Uterus (tissue), 4 donors: ENCODE results near the gene ZNF710. TPM values are rescaled to one million over a fixed set of nuclear protein-coding genes. Genes with fewer than 3 reads are reported as not detected.

Experiments used
- DNase-seq, 2 donors: peaks; one replicate each; pipeline ENCODE4 v3.0.0-alpha.2; 2019 to 2020
- H3K27ac ChIP-seq, 2 donors: fragments of 200-600 bp; sonication (generic); 1 replicate in 1 of 2; 2 replicates in 1 of 2; pipeline ENCODE4 v1.5.1; 2016 to 2018
- H3K27me3 ChIP-seq, 2 donors: fragments of 200-600 bp; sonication (generic); one replicate each; pipeline ENCODE4 v1.5.1; 2018 to 2019; ENCODE audit warnings: control low read depth in 1 of 2
- H3K36me3 ChIP-seq, 2 donors: fragments of 200-600 bp; sonication (generic); one replicate each; pipeline ENCODE4 v1.5.1; 2019; ENCODE audit warnings: control low read depth in 1 of 2
- H3K4me1 ChIP-seq, 2 donors: fragments of 200-600 bp; sonication (generic); one replicate each; pipeline ENCODE4 v1.5.1; 2018 to 2019; ENCODE audit warnings: control low read depth in 1 of 2
- H3K4me3 ChIP-seq, 2 donors: fragments of 200-600 bp; sonication (generic); 1 replicate in 1 of 2; 2 replicates in 1 of 2; pipeline ENCODE4 v1.5.1; 2018 to 2019; ENCODE audit warnings: mild to moderate bottlenecking in 1 of 2
- H3K9me3 ChIP-seq, 2 donors: fragments of 200-600 bp; sonication (generic); one replicate each; pipeline ENCODE4 v1.5.1; 2019; ENCODE audit warnings: control low read depth in 1 of 2
- CTCF ChIP-seq, 4 experiments: fragments of 200-600 bp in 2 of 4; fragments of 450-650 bp in 2 of 4; sonication (generic) in 2 of 4; IDR thresholded peaks; one replicate each; pipeline ENCODE4 v1.5.1; 2016 to 2019; ENCODE audit warnings: antibody characterized with exemption in 4 of 4, mild to moderate bottlenecking in 2 of 4, moderate library complexity in 1 of 4
- POLR2A ChIP-seq, 2 donors: fragments of 450-650 bp; IDR thresholded peaks; one replicate each; pipeline ENCODE4 v1.6.1; 2016; ENCODE audit warnings: antibody characterized with exemption in 2 of 2, mild to moderate bottlenecking in 1 of 2, moderate library complexity in 1 of 2
- intact Hi-C: fragments of 100-400 bp; cut with DNase I; formaldehyde crosslinking; loops from one replicate; pipeline ENCODE4 v1.15.1; 2023; ENCODE audit warnings: low total_unique reads
- total RNA-seq, 4 donors: library from RNA; depleted of rRNA in 3 of 4; stranded (reverse); fragments of >200 nt in 3 of 4; gene quantifications; one replicate each; pipeline versions ENCODE4 v1.1.0 to v1.2.4, GENCODE V29; 2014 to 2023
- donor health status: DM: yes; HTN: yes; CAD: no.

ZNF710 gene
- total RNA-seq, 4 donors from 2014 or later = 2.3 to 22.2 (median 8.4) TPM

- TF ChIP-seq POLR2A (IDR thresholded peaks at IDR 0.05) (no peak), CTCF (IDR thresholded peaks at IDR 0.05) (no peak)
- intact Hi-C loops = no loop called here
- Histone ChIP-seq H3K4me3 (peak overlapping the region; percentile 56 to 66), H3K36me3 (no peaks in the 10 kb centered on the region), H3K9me3 (no peaks in the 10 kb centered on the region), H3K27me3 (no peaks in the 10 kb centered on the region), H3K27ac (peak overlapping the region; percentile 84 to 90), H3K4me1 (peaks cover 0 to 7% of the 10 kb centered on the region in 2 donors)
- peak; percentile 38 to 40 for DNase-seq
These were observed 730 bp upstream of the ZNF710 start for GRCh38 chr15:90000186-90001001.

DNA sequence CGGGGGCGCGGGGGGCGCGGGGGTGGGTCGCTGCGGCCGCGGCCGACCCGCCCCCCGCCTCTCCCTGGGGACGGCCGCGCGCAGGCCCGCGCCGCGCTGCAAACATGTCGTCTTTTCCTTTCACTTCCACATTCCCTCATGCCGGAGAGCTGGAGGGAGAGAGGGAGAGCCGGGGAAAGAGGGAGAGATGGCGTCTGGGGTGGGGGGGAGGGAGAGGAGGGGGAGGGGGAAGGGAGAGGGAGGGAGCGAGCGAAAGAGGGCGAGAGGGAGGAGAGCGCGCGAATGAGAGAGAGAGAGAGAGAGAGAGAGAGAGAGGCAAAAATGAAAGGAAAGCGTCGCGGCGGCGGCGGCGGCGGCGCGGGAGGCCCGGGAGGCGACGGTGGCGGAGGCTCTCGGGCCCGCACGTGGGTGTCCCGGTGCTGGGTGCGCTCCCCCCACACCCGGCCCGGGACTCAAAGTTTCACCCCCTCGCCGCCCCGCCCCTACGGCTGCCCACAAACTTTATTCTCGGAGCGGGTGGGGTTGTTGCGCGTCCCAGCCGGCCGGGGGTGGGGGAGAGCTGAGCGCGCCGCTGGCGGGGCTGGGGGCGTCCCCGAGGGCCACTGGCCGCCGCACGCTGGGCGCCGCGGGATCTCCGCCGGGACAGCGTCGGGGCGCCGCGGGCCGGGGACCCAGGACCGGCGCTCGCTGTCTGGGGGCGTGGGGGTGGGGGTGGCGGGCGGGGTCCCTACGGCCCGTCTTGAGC lies 731 bp downstream of the ZNF710 start:
- TF ChIP-seq POLR2A (IDR thresholded peaks at IDR 0.05) (no peak), CTCF (IDR thresholded peaks at IDR 0.05) (peak in 1 of 4 experiments; percentile 12)
- Histone ChIP-seq H3K4me1 (peaks cover 0 to 7% of the 10 kb centered on the region in 2 donors), H3K27ac (peak overlapping the region; percentile 84 to 93), H3K27me3 (no peaks in the 10 kb centered on the region), H3K4me3 (peak overlapping the region; percentile 66 to 80), H3K36me3 (no peaks in the 10 kb centered on the region), H3K9me3 (no peaks in the 10 kb centered on the region)
- intact Hi-C loops = no loop called here
- DNase-seq = peak; percentile 61 to 64

DNA sequence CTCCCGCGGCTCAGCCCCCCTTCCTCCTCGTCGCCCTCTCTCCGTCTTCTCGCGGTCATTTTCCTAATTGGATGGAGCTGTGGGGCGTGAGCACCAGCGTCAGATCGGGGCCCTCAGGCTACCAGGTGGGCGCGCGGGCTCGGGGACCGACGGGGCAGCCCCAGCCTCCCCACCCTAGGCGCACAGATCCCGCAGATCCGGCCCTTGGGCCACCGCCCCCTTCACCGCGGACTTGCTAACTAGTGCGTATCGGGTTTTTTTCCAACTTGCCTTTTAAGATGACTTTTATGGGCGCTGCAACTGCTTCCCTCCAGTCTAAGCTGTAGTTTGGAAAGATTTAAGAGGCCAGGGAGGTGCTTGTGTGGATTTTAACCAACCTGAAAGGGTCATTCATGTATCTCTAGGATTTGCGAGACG lies 1.3 kb downstream of the ZNF710 start:
- Histone ChIP-seq H3K27ac (peak overlapping the region; percentile 84 to 93), H3K4me3 (peak overlapping the region; percentile 66 to 80), H3K9me3 (no peaks in the 10 kb centered on the region), H3K4me1 (peaks cover 0 to 7% of the 10 kb centered on the region in 2 donors), H3K27me3 (no peaks in the 10 kb centered on the region), H3K36me3 (no peaks in the 10 kb centered on the region)
- no peak for TF ChIP-seq POLR2A (IDR thresholded peaks at IDR 0.05)
- no peak for TF ChIP-seq CTCF (IDR thresholded peaks at IDR 0.05)
- intact Hi-C loops = no loop called here
- DNase-seq = peak; percentile 42 to 46

- TF ChIP-seq POLR2A (IDR thresholded peaks at IDR 0.05) (no peak), CTCF (IDR thresholded peaks at IDR 0.05) (no peak)
- no peaks in the 10 kb centered on the region for H3K9me3 ChIP-seq
- no peaks in the 10 kb centered on the region for H3K36me3 ChIP-seq
- H3K4me1 ChIP-seq = peaks cover 0 to 7% of the 10 kb centered on the region in 2 donors
- H3K27ac ChIP-seq = no peak overlapping the region
- DNase-seq = no peak
- H3K27me3 ChIP-seq = no peaks in the 10 kb centered on the region
- intact Hi-C loops = no loop called here
- no peak overlapping the region for H3K4me3 ChIP-seq
These were observed 2.6 kb downstream of the ZNF710 start for GRCh38 chr15:90003736-90004135.

- DNase-seq = peak in 1 of 2 donors; percentile 27
- H3K9me3 ChIP-seq = no peaks in the 10 kb centered on the region
- no peak overlapping the region for H3K4me3 ChIP-seq
- no peaks in the 10 kb centered on the region for H3K27me3 ChIP-seq
- H3K36me3 ChIP-seq = no peaks in the 10 kb centered on the region
- H3K27ac ChIP-seq = peak overlapping the region; percentile 13 to 25
- H3K4me1 ChIP-seq = peaks cover 0 to 7% of the 10 kb centered on the region in 2 donors
- no peak for TF ChIP-seq POLR2A (IDR thresholded peaks at IDR 0.05)
- no peak for TF ChIP-seq CTCF (IDR thresholded peaks at IDR 0.05)
- intact Hi-C loops = no loop called here
These were observed 3.1 kb downstream of the ZNF710 start for GRCh38 chr15:90004252-90004651.
